Lower lobe of right lung (tissue), 2 donors: ENCODE data around the gene DUSP16. TPM values are rescaled to one million over a fixed set of nuclear protein-coding genes. Genes with fewer than 3 reads are reported as not detected.

ENCODE experiments used
- ATAC-seq, 2 donors: fragments of 200-7000 bp; cut with Tn5 transposase; one replicate each; pipeline ENCODE4 v1.9.1; 2020 to 2022; ENCODE audit warnings: mild to moderate bottlenecking in 2 of 2, moderate library complexity in 2 of 2
- DNase-seq: peaks from one replicate; pipeline ENCODE4 v3.0.0-alpha.2; 2020
- H3K27ac ChIP-seq: fragments of 200-600 bp; one replicate; pipeline ENCODE4 v1.8.0; 2022
- H3K27me3 ChIP-seq: fragments of 200-600 bp; one replicate; pipeline ENCODE4 v1.8.0; 2022; ENCODE audit warnings: low read depth
- H3K36me3 ChIP-seq: fragments of 200-600 bp; one replicate; pipeline ENCODE4 v1.8.0; 2022; ENCODE audit warnings: mild to moderate bottlenecking
- H3K4me1 ChIP-seq: fragments of 200-600 bp; one replicate; pipeline ENCODE4 v1.8.0; 2022
- H3K4me3 ChIP-seq: fragments of 200-600 bp; one replicate; pipeline ENCODE4 v1.8.0; 2022; ENCODE audit warnings: mild to moderate bottlenecking
- H3K9me3 ChIP-seq: fragments of 200-600 bp; one replicate; pipeline ENCODE4 v1.8.0; 2022
- intact Hi-C: fragments of 100-400 bp; cut with DNase I; formaldehyde crosslinking; loops from one replicate; pipeline ENCODE4 v1.11.0; 2022
- long read RNA-seq: library from polyadenylated mRNA; unstranded; transcript quantifications from one replicate; pipeline ENCODE4 v2.0.0, GENCODE V29; 2021
- total RNA-seq: library from RNA; stranded (reverse); fragmentation: NEBNext Ultra II Directional; extraction: Animal tissue kit (Norgen Biotek cat#: 25700); gene quantifications from one replicate; pipeline ENCODE4 v1.2.1, GENCODE V29; 2021
- TF ChIP-seq, protein P1 (sequence below): fragments of 200-600 bp; IDR thresholded peaks from one replicate; pipeline ENCODE4 v1.8.0; 2022; ENCODE audit warnings: antibody characterized with exemption, mild to moderate bottlenecking
- donor health status: DM: no; HTN: yes; CAD: no; lungs with severe emphysema.

The DUSP16 gene, protein sequence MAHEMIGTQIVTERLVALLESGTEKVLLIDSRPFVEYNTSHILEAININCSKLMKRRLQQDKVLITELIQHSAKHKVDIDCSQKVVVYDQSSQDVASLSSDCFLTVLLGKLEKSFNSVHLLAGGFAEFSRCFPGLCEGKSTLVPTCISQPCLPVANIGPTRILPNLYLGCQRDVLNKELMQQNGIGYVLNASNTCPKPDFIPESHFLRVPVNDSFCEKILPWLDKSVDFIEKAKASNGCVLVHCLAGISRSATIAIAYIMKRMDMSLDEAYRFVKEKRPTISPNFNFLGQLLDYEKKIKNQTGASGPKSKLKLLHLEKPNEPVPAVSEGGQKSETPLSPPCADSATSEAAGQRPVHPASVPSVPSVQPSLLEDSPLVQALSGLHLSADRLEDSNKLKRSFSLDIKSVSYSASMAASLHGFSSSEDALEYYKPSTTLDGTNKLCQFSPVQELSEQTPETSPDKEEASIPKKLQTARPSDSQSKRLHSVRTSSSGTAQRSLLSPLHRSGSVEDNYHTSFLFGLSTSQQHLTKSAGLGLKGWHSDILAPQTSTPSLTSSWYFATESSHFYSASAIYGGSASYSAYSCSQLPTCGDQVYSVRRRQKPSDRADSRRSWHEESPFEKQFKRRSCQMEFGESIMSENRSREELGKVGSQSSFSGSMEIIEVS
- 44.0 TPM for total RNA-seq
- long read RNA-seq, full-length matches to known transcripts = 3 of 15 reads
- long read RNA-seq, partial matches to known transcripts = 2 of 15 reads
- long read RNA-seq, other reads (novel, unspliced or antisense) = 10 of 15 reads

GRCh38 chr12:12562585-12563261, at the start of gene DUSP16:
Gene DUSP16, minus strand, starts transcription at chr12:12562863. Its CDS starts 41,765 bp downstream, at chr12:12521098.
- ATAC-seq (peak; percentile 94 to 96), DNase-seq (peak; percentile 94)
- TF ChIP-seq, protein P1, sequence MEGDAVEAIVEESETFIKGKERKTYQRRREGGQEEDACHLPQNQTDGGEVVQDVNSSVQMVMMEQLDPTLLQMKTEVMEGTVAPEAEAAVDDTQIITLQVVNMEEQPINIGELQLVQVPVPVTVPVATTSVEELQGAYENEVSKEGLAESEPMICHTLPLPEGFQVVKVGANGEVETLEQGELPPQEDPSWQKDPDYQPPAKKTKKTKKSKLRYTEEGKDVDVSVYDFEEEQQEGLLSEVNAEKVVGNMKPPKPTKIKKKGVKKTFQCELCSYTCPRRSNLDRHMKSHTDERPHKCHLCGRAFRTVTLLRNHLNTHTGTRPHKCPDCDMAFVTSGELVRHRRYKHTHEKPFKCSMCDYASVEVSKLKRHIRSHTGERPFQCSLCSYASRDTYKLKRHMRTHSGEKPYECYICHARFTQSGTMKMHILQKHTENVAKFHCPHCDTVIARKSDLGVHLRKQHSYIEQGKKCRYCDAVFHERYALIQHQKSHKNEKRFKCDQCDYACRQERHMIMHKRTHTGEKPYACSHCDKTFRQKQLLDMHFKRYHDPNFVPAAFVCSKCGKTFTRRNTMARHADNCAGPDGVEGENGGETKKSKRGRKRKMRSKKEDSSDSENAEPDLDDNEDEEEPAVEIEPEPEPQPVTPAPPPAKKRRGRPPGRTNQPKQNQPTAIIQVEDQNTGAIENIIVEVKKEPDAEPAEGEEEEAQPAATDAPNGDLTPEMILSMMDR = peak; percentile 19
- Histone ChIP-seq H3K27ac (peak within 1 kb of the TSS; percentile 98), H3K36me3 (no peaks in the 10 kb centered on the region), H3K27me3 (no peaks in the 10 kb centered on the region), H3K9me3 (no peaks in the 10 kb centered on the region), H3K4me1 (peaks cover 28% of the 10 kb centered on the region), H3K4me3 (peak within 1 kb of the TSS; percentile 69)
- intact Hi-C loops = loop anchor here (10.0 kb wide), 1 partner anchor 188 kb away; no protein-coding TSS in a partner anchor

GRCh38 chr12:12612358-12612757, 49.7 kb upstream of the DUSP16 start:
- DNase-seq (no peak), ATAC-seq (peak; percentile 39 to 63)
- TF ChIP-seq, protein P1 = no peak
- Histone ChIP-seq H3K27ac (peak overlapping the region; percentile 85), H3K9me3 (no peaks in the 10 kb centered on the region), H3K36me3 (no peaks in the 10 kb centered on the region), H3K4me3 (peak overlapping the region; percentile 71), H3K27me3 (no peaks in the 10 kb centered on the region), H3K4me1 (peaks cover 52% of the 10 kb centered on the region)
- intact Hi-C loops = no loop called here

GRCh38 chr12:12611512-12612306, 49.0 kb upstream of the DUSP16 start, which contains the start of gene CREBL2:
Gene CREBL2, plus strand, starts transcription at chr12:12611876. Its CDS starts 297 bp downstream, at chr12:12612173.
- Histone ChIP-seq H3K27ac (peak within 1 kb of the TSS; percentile 85), H3K27me3 (no peaks in the 10 kb centered on the region), H3K36me3 (no peaks in the 10 kb centered on the region), H3K4me1 (peaks cover 47% of the 10 kb centered on the region), H3K4me3 (peak within 1 kb of the TSS; percentile 71), H3K9me3 (no peaks in the 10 kb centered on the region)
- peak; percentile 96 for DNase-seq
- peak; percentile 97 to 98 for ATAC-seq
- intact Hi-C loops = no loop called here
- TF ChIP-seq, protein P1 = no peak

DNA sequence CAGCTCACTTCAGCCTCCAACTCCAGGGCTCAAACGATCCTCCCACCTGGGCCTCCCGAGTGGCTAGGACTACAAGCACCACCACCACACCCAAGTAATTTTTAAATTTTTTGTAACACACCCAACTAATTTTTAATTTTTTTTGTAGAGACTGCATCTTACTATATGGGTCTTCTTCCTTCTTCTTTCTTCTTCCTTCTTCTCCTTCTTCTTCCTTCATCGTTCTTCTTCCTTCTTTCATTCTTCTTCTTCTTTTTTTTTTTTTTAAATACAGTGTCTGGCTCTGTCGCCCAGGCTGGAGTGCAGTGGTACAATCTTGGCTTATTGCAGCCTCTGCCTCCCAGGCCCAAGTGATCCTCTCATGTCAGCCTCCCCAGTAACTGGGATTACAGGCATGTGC, 48.0 kb upstream of the DUSP16 start:
- no peak for DNase-seq
- Histone ChIP-seq H3K4me1 (peaks cover 40% of the 10 kb centered on the region), H3K36me3 (no peaks in the 10 kb centered on the region), H3K27ac (peak overlapping the region; percentile 85), H3K9me3 (no peaks in the 10 kb centered on the region), H3K27me3 (no peaks in the 10 kb centered on the region), H3K4me3 (peak overlapping the region; percentile 71)
- TF ChIP-seq, protein P1 = no peak
- ATAC-seq = no peak
- intact Hi-C loops = no loop called here
